CD4-positive, alpha-beta T cell treated with Interleukin-4 for 4 hours (primary cell): ENCODE measurements around the gene DDO.
"Not testable (repeated sequence)": the region's sequence is repeated elsewhere in the genome, so short reads cannot be mapped to it uniquely, and the experiment has no call there.

Experiments used
- DNase-seq: peaks from one replicate; pipeline ENCODE4 v3.0.0-alpha.2; 2020

The DDO gene

GRCh38 chr6:110415086-110415916, at the start of gene DDO:
Gene DDO, minus strand, starts transcription at chr6:110415575. Its CDS starts 2,113 bp downstream, at chr6:110413462.
- DNase-seq, result no peak

GRCh38 chr6:110462884-110463481, 47.6 kb upstream of the DDO start:
- DNase-seq, result no peak

GRCh38 chr6:110461376-110461775, 46.0 kb upstream of the DDO start:
- no peak for DNase-seq

GRCh38 chr6:110459137-110459536, 43.8 kb upstream of the DDO start:
- DNase-seq, result no peak

GRCh38 chr6:110458476-110458875, 43.1 kb upstream of the DDO start:
- no peak for DNase-seq

- DNase-seq, result not testable (repeated sequence)
Observed at GRCh38 chr6:110457567-110458175, 42.3 kb upstream of the DDO start.

- DNase-seq, result no peak
Observed at GRCh38 chr6:110456694-110457093, 41.3 kb upstream of the DDO start.

GRCh38 chr6:110449541-110449895, 34.1 kb upstream of the DDO start:
- no peak for DNase-seq

GRCh38 chr6:110448846-110449540, 33.6 kb upstream of the DDO start:
- DNase-seq, result no peak

GRCh38 chr6:110447761-110448160, 32.4 kb upstream of the DDO start:
- no peak for DNase-seq

- DNase-seq, result no peak
Observed at GRCh38 chr6:110446405-110446804, 31.0 kb upstream of the DDO start.

GRCh38 chr6:110440026-110440425, 24.7 kb upstream of the DDO start:
- no peak for DNase-seq

- DNase-seq, result no peak
Observed at GRCh38 chr6:110439356-110439755, 24.0 kb upstream of the DDO start.

GRCh38 chr6:110434961-110435602, 19.7 kb upstream of the DDO start:
- no peak for DNase-seq

- no peak for DNase-seq
Observed at GRCh38 chr6:110432285-110432900, 17.0 kb upstream of the DDO start.

GRCh38 chr6:110430741-110431140, 15.4 kb upstream of the DDO start:
- no peak for DNase-seq

- no peak for DNase-seq
Observed at GRCh38 chr6:110430236-110430635, 14.9 kb upstream of the DDO start.

GRCh38 chr6:110428153-110428552, 12.8 kb upstream of the DDO start:
- DNase-seq, result no peak

- DNase-seq, result no peak
Observed at GRCh38 chr6:110425816-110426215, 10.4 kb upstream of the DDO start.

- DNase-seq, result no peak
Observed at GRCh38 chr6:110422444-110422822, 7.1 kb upstream of the DDO start.

GRCh38 chr6:110421749-110422443, 6.5 kb upstream of the DDO start:
- DNase-seq, result no peak
